GM23248 (cell line): ENCODE results near the gene ADCY2. TPM values are rescaled to one million over a fixed set of nuclear protein-coding genes. Genes with fewer than 3 reads are reported as not detected.

Experiments
- DNase-seq: peaks from one replicate; pipeline ENCODE4 v3.0.0-alpha.2; 2015
- H2AFZ ChIP-seq: fragments of 200-600 bp; sonication (generic); 2 replicates; pipeline ENCODE4 v1.6.1; 2016; ENCODE audit warnings: antibody characterized with exemption
- H3F3A ChIP-seq: fragments of 200-600 bp; sonication (generic); 2 replicates; pipeline ENCODE4 v1.6.1; 2016; ENCODE audit warnings: mild to moderate bottlenecking, antibody characterized with exemption, mixed run types; ENCODE audit not compliant: insufficient read depth
- H3K27ac ChIP-seq: fragments of 200-600 bp; sonication (generic); 2 replicates; pipeline ENCODE4 v1.5.1; 2016; ENCODE audit warnings: mild to moderate bottlenecking
- H3K27me3 ChIP-seq: fragments of 200-600 bp; sonication (generic); replicated peaks from 2 replicates; pipeline ENCODE4 v1.6.1; 2016; ENCODE audit warnings: mild to moderate bottlenecking; ENCODE audit not compliant: insufficient read depth
- H3K36me3 ChIP-seq: fragments of 200-600 bp; sonication (generic); 2 replicates; pipeline ENCODE4 v1.6.1; 2016; ENCODE audit warnings: low read depth, mild to moderate bottlenecking
- H3K4me1 ChIP-seq: fragments of 200-600 bp; sonication (generic); 2 replicates; pipeline ENCODE4 v1.6.1; 2016; ENCODE audit warnings: mild to moderate bottlenecking; ENCODE audit not compliant: insufficient read depth
- H3K4me2 ChIP-seq: fragments of 200-600 bp; sonication (generic); one replicate; pipeline ENCODE4 v1.6.1; 2016; ENCODE audit warnings: mild to moderate bottlenecking; ENCODE audit not compliant: unreplicated experiment
- H3K4me3 ChIP-seq: fragments of 200-600 bp; sonication (generic); 2 replicates; pipeline ENCODE4 v1.5.1; 2016; ENCODE audit warnings: mild to moderate bottlenecking
- H3K79me2 ChIP-seq: fragments of 200-600 bp; sonication (generic); 2 replicates; pipeline ENCODE4 v1.6.1; 2016; ENCODE audit warnings: mild to moderate bottlenecking; ENCODE audit not compliant: insufficient read depth
- H3K9ac ChIP-seq: fragments of 200-600 bp; sonication (generic); 2 replicates; pipeline ENCODE4 v1.6.1; 2016; ENCODE audit warnings: mild to moderate bottlenecking
- H3K9me2 ChIP-seq: fragments of 200-600 bp; sonication (generic); 2 replicates; pipeline ENCODE4 v1.6.1; 2016; ENCODE audit warnings: mixed run types, mild to moderate bottlenecking, moderate library complexity; ENCODE audit not compliant: insufficient read depth
- H3K9me3 ChIP-seq: fragments of 200-600 bp; sonication (generic); one replicate; pipeline ENCODE4 v1.6.1; 2017; ENCODE audit warnings: low read depth
- H4K20me1 ChIP-seq: fragments of 200-600 bp; sonication (generic); 2 replicates; pipeline ENCODE4 v1.6.0; 2016; ENCODE audit not compliant: insufficient read depth
- EZH2 ChIP-seq: fragments of 200-600 bp; sonication (generic); IDR thresholded peaks from 2 replicates; pipeline ENCODE4 v1.6.1; 2018; ENCODE audit warnings: antibody characterized with exemption, mild to moderate bottlenecking; ENCODE audit not compliant: insufficient read depth, poor library complexity, severe bottlenecking
- EZH2phosphoT487 ChIP-seq: fragments of 200-600 bp; sonication (generic); IDR thresholded peaks from 2 replicates; pipeline ENCODE4 v1.6.1; 2018; ENCODE audit warnings: antibody characterized with exemption, moderate library complexity, mild to moderate bottlenecking, low read depth; ENCODE audit not compliant: insufficient read depth
- WGBS, 2 experiments: methylation state at CpG; one replicate each; pipeline ENCODE4 v1.1.6; 2015 to 2017; ENCODE audit warnings: low lambda C conversion rate in 2 of 2, low coverage in 1 of 2; ENCODE audit errors: missing lambda C conversion rate in 2 of 2; 5-methylcytosine and 5-hydroxymethylcytosine counted together
- in situ Hi-C: fragments of 300-500 bp; cut with MboI; formaldehyde crosslinking; loops from 2 replicates; pipeline ENCODE4 v1.15.0; 2020
- polyA plus RNA-seq: library from polyadenylated mRNA; unstranded; fragments of >200 nt; fragmentation: Nextera tagmentation; extraction: Ambion mirVana; gene quantifications from 2 replicates; pipeline ENCODE4 v1.2.1, GENCODE V29; 2016
- total RNA-seq: library from RNA; depleted of rRNA; stranded (reverse); fragments of >200 nt; shearing (Covaris generic); gene quantifications from 2 replicates; pipeline ENCODE4 v1.2.3, GENCODE V29; 2014

The ADCY2 gene
- total and polyA plus RNA-seq, 2 experiments from 2014 or later = 0.11 TPM; not detected in 1

- in situ Hi-C loops = no loop called here
- DNase-seq = no peak
- Histone ChIP-seq H3K36me3 (no peaks in the 10 kb centered on the region), H3K9me3 (no peaks in the 10 kb centered on the region), H4K20me1 (no peaks in the 10 kb centered on the region), H3K9ac (no peak overlapping the region), H3K79me2 (no peaks in the 10 kb centered on the region), H3F3A (no peaks in the 10 kb centered on the region), H3K4me2 (no peak overlapping the region), H3K9me2 (no peaks in the 10 kb centered on the region), H2AFZ (no peak overlapping the region), H3K4me3 (no peak overlapping the region), H3K4me1 (no peaks in the 10 kb centered on the region), H3K27me3 (no peaks in the 10 kb centered on the region), H3K27ac (no peak overlapping the region)
- WGBS, 2 experiments = 24 to 39% methylated on average over 2 of the region's 2 CpGs
- TF ChIP-seq EZH2phosphoT487 (no peak), EZH2 (no peak)
These were observed 152.7 kb downstream of the ADCY2 start for GRCh38 chr5:7548596-7548995.

- no peaks in the 10 kb centered on the region for H3K36me3 ChIP-seq
- H3K27ac ChIP-seq = no peak overlapping the region
- DNase-seq = no peak
- WGBS, 2 experiments = 59 to 67% methylated on average over 2 of the region's 2 CpGs
- TF ChIP-seq EZH2 (no peak), EZH2phosphoT487 (no peak)
- no peaks in the 10 kb centered on the region for H3K4me1 ChIP-seq
- H3K9me2 ChIP-seq = no peaks in the 10 kb centered on the region
- no peaks in the 10 kb centered on the region for H3F3A ChIP-seq
- no peak overlapping the region for H3K4me2 ChIP-seq
- no peaks in the 10 kb centered on the region for H3K9me3 ChIP-seq
- in situ Hi-C loops = no loop called here
- H3K27me3 ChIP-seq = no peaks in the 10 kb centered on the region
- no peak overlapping the region for H2AFZ ChIP-seq
- no peaks in the 10 kb centered on the region for H3K79me2 ChIP-seq
- H3K4me3 ChIP-seq = no peak overlapping the region
- H3K9ac ChIP-seq = no peak overlapping the region
- no peaks in the 10 kb centered on the region for H4K20me1 ChIP-seq
These were observed 169.6 kb downstream of the ADCY2 start for GRCh38 chr5:7565559-7565958.

- no peaks in the 10 kb centered on the region for H3K9me3 ChIP-seq
These were observed 180.2 kb downstream of the ADCY2 start for GRCh38 chr5:7576023-7576715.

GRCh38 chr5:7577381-7577780 is 181.4 kb downstream of the ADCY2 start:
- no peaks in the 10 kb centered on the region for H4K20me1 ChIP-seq
- H3K79me2 ChIP-seq = no peaks in the 10 kb centered on the region
- no peaks in the 10 kb centered on the region for H3F3A ChIP-seq
- H3K4me1 ChIP-seq = no peaks in the 10 kb centered on the region
- H3K27me3 ChIP-seq = no peaks in the 10 kb centered on the region
- H3K9me3 ChIP-seq = no peaks in the 10 kb centered on the region
- in situ Hi-C loops = no loop called here
- H3K4me2 ChIP-seq = no peak overlapping the region
- H3K9ac ChIP-seq = no peak overlapping the region
- no peak overlapping the region for H3K27ac ChIP-seq
- H3K4me3 ChIP-seq = no peak overlapping the region
- TF ChIP-seq EZH2phosphoT487 (no peak), EZH2 (no peak)
- no peaks in the 10 kb centered on the region for H3K36me3 ChIP-seq
- no peak overlapping the region for H2AFZ ChIP-seq
- H3K9me2 ChIP-seq = no peaks in the 10 kb centered on the region
- DNase-seq = no peak
- WGBS, 2 experiments = 70 to 73% methylated on average over 2 of the region's 2 CpGs

More at GRCh38 chr5:7576023-7576715, 180.2 kb downstream of the ADCY2 start:
- TF ChIP-seq EZH2 (no peak), EZH2phosphoT487 (no peak)
- Histone ChIP-seq H3K27me3 (no peaks in the 10 kb centered on the region), H3K4me3 (no peak overlapping the region), H3K4me1 (no peaks in the 10 kb centered on the region), H3K27ac (no peak overlapping the region), H3F3A (no peaks in the 10 kb centered on the region), H3K4me2 (no peak overlapping the region), H3K79me2 (no peaks in the 10 kb centered on the region), H3K9me2 (no peaks in the 10 kb centered on the region), H3K36me3 (no peaks in the 10 kb centered on the region), H4K20me1 (no peaks in the 10 kb centered on the region), H3K9ac (no peak overlapping the region), H2AFZ (no peak overlapping the region)
- no peak for DNase-seq
- in situ Hi-C loops = no loop called here
- WGBS, 2 experiments = 3 to 6% methylated on average over 7 of the region's 7 CpGs

- no peak overlapping the region for H3K9ac ChIP-seq
- H2AFZ ChIP-seq = no peak overlapping the region
- H3K4me3 ChIP-seq = no peak overlapping the region
- H3K9me2 ChIP-seq = no peaks in the 10 kb centered on the region
- H3K79me2 ChIP-seq = no peaks in the 10 kb centered on the region
- no peaks in the 10 kb centered on the region for H3K4me1 ChIP-seq
- H3K9me3 ChIP-seq = no peaks in the 10 kb centered on the region
- H4K20me1 ChIP-seq = no peaks in the 10 kb centered on the region
- 3 to 5% methylated on average over 1 of the region's 1 CpG for WGBS, 2 experiments
- in situ Hi-C loops = no loop called here
- DNase-seq = no peak
- H3K27ac ChIP-seq = no peak overlapping the region
- no peaks in the 10 kb centered on the region for H3K27me3 ChIP-seq
- TF ChIP-seq EZH2phosphoT487 (no peak), EZH2 (no peak)
- no peak overlapping the region for H3K4me2 ChIP-seq
- H3F3A ChIP-seq = no peaks in the 10 kb centered on the region
- H3K36me3 ChIP-seq = no peaks in the 10 kb centered on the region
These were observed 182.1 kb downstream of the ADCY2 start for GRCh38 chr5:7578071-7578470.
